ENCODE data around the gene ADGRG2. TPM values are rescaled to one million over a fixed set of nuclear protein-coding genes. Genes with fewer than 3 reads are reported as not detected.

Gene ADGRG2
- total RNA-seq, 2 experiments from 2014 or later, result not detected

- intact Hi-C loops (cut with micrococcal nuclease; ENCODE audit: unreplicated experiment), result no loop called here
- Histone ChIP-seq H3K9me2 (ENCODE audit: insufficient read depth, low read length) (no peaks in the 10 kb centered on the region), H4K20me1 (ENCODE audit: insufficient read depth, low read length) (no peaks in the 10 kb centered on the region), H3K4me2 (ENCODE audit: low read length) (no peak overlapping the region), H3K79me2 (ENCODE audit: insufficient read depth, low read depth, low read length) (no peaks in the 10 kb centered on the region), H2AFZ (ENCODE audit: low read length) (no peak overlapping the region), H3K27ac (ENCODE audit: low read depth, low read length, poor library complexity, severe bottlenecking) (no peak overlapping the region), H3K36me3 (ENCODE audit: insufficient read depth, low read length) (peaks cover 14% of the 10 kb centered on the region; the same call in 1 of the 2 replicates), H3K9me3 (ENCODE audit: low read length) (no peaks in the 10 kb centered on the region), H3K4me3 (ENCODE audit: low read depth, low read length, poor library complexity, severe bottlenecking) (no peak overlapping the region), H3K4me1 (ENCODE audit: insufficient read depth, low read length, poor library complexity, severe bottlenecking) (no peaks in the 10 kb centered on the region)
- ChIA-PET POLR2A (interaction anchor here (0.5 kb wide), 1 partner anchor 13 kb away, joined by 3 read pairs; no protein-coding TSS in a partner anchor), CTCF (ENCODE audit: unreplicated experiment) (no interaction called here)
- no peak for DNase-seq (ENCODE audit: low spot score)
- BruUV-seq (replicated peaks), result no TSS peak
- TF ChIP-seq CTCF (conservative IDR thresholded peaks at IDR 0.05; ENCODE audit: low read length) (no peak), EZH2phosphoT487 (IDR thresholded peaks at IDR 0.05; ENCODE audit: borderline replicate concordance, low read depth, low read length) (no peak)
Observed at GRCh38 chrX:18941896-18942295, 180.4 kb downstream of the ADGRG2 start.

Other genes starting within 250 kb of the ADGRG2 start
- 21.3 and 24.1 TPM in 2 replicates for gene PHKA2, start 138.4 kb downstream of the ADGRG2 start, total RNA-seq (2014; rRNA removed; shearing (Covaris generic))
- gene PHKA2, start 138.4 kb downstream of the ADGRG2 start, total RNA-seq (2022), result 40.1 and 41.4 TPM in 2 replicates
- 210 and 228 TPM in 2 replicates for gene PDHA1, start 221.5 kb upstream of the ADGRG2 start, total RNA-seq (2014; rRNA removed; shearing (Covaris generic))
- 236 and 249 TPM in 2 replicates for gene PDHA1, start 221.5 kb upstream of the ADGRG2 start, total RNA-seq (2022)

Measured in OCI-LY7 (cell line).